ENCODE data around the gene MESP2.

MESP2 gene, protein sequence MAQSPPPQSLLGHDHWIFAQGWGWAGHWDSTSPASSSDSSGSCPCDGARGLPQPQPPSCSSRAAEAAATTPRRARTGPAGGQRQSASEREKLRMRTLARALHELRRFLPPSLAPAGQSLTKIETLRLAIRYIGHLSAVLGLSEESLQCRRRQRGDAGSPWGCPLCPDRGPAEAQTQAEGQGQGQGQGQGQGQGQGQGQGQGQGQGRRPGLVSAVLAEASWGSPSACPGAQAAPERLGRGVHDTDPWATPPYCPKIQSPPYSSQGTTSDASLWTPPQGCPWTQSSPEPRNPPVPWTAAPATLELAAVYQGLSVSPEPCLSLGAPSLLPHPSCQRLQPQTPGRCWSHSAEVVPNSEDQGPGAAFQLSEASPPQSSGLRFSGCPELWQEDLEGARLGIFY

DNA sequence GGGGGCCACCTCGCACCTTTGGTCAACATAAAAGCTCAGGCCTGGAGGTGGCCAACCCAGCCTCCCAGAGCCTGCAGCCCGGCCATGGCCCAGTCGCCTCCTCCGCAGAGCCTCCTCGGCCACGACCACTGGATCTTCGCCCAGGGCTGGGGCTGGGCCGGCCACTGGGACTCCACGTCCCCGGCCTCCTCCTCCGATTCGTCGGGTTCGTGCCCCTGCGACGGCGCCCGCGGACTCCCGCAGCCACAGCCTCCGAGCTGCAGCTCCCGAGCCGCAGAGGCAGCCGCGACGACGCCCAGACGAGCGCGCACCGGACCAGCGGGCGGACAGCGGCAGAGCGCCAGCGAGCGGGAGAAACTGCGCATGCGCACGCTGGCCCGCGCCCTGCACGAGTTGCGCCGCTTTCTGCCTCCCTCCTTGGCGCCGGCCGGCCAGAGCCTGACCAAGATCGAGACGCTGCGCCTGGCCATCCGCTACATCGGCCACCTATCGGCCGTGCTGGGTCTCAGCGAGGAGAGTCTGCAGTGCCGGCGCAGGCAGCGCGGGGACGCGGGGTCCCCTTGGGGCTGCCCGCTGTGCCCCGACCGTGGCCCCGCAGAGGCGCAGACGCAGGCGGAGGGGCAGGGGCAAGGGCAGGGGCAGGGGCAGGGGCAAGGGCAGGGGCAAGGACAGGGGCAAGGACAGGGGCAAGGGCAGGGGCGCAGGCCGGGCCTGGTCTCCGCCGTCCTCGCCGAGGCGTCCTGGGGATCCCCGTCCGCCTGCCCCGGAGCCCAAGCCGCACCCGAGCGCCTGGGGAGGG lies at the start of gene MESP2:
Gene MESP2, plus strand, starts transcription at position 59 of the 799 bp plus-strand sequence. Its CDS starts 26 bp downstream, at position 85.
- Histone ChIP-seq H3K9me3 (ENCODE audit: control insufficient read depth in 5 of 5, low read length in 5 of 5) (no peaks in the 10 kb centered on the region), H3K36me3 (ENCODE audit: control insufficient read depth in 5 of 5, insufficient read depth in 5 of 5, low read length in 5 of 5) (no peaks in the 10 kb centered on the region), H3K4me1 (ENCODE audit: control insufficient read depth in 5 of 5, insufficient read depth in 5 of 5, low read length in 5 of 5) (peaks cover 2 to 32% (median 21%) of the 10 kb centered on the region in 5 donors), H3K4me3 (ENCODE audit: low read depth in 1 of 5, low read length in 5 of 5) (peak within 1 kb of the TSS in 4 of 5 donors; percentile 48 to 71 (median 57)), H3K9ac (ENCODE audit: low read length in 5 of 5) (peak within 1 kb of the TSS in 2 of 5 donors; percentile 20 to 56), H3K27ac (ENCODE audit: low read depth, low read length) (no peak within 1 kb of the TSS), H3K27me3 (ENCODE audit: control insufficient read depth in 5 of 5, insufficient read depth in 4 of 5, low read length in 5 of 5) (peaks cover 0 to 5% (median 0%) of the 10 kb centered on the region in 5 donors)

DNA sequence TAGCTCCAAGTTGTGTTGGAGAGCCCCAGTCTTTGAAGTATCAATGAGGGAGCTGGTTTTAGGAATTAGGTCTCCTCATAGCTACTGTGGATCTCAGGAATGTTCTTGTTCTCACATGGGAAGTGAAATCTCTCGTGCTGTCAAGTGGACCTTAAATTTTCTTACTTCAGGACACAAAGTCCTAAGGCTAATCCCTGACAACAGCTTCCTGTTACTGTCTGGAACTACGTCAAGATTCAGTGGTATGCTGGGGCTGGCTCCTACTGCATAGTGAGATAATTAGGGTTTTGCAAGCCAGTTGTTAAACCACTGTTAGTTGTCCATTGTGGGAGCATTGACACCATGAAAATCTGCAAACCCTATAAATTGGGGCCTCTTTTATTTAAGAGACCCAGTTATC lies 47.9 kb upstream of the MESP2 start:
- H3K36me3 ChIP-seq (ENCODE audit: control insufficient read depth in 5 of 5, insufficient read depth in 5 of 5, low read length in 5 of 5), result no peaks in the 10 kb centered on the region
- H3K27me3 ChIP-seq (ENCODE audit: control insufficient read depth in 5 of 5, insufficient read depth in 4 of 5, low read length in 5 of 5), result no peaks in the 10 kb centered on the region
- no peak overlapping the region for H3K27ac ChIP-seq (ENCODE audit: low read depth, low read length)
- no peak overlapping the region for H3K4me3 ChIP-seq (ENCODE audit: low read depth in 1 of 5, low read length in 5 of 5)
- peaks cover 3 to 28% (median 12%) of the 10 kb centered on the region in 5 donors for H3K4me1 ChIP-seq (ENCODE audit: control insufficient read depth in 5 of 5, insufficient read depth in 5 of 5, low read length in 5 of 5)
- peaks cover 0 to 7% (median 3%) of the 10 kb centered on the region in 5 donors for H3K9me3 ChIP-seq (ENCODE audit: control insufficient read depth in 5 of 5, low read length in 5 of 5)
- no peak overlapping the region for H3K9ac ChIP-seq (ENCODE audit: low read length in 5 of 5)

DNA sequence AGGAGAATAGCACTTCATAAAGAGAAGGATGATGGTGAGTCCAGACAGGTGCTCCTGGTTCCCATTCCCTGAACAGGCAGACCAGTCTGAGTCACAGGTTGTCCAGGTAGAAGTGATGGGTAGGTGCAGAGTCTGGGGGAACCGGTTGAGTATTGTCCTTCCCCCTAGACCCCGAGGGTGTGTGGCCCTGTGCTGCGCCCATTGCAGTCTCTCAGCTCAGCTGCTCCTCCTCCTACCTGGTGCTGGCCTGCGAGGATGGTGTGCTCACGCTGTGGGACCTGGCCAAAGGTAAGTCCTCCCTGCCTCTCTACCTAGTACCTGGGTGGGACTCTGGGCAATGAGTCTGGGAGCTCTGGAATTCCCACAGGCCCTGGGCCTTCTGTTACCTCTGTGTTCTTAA lies 44.9 kb upstream of the MESP2 start:
- Histone ChIP-seq H3K36me3 (ENCODE audit: control insufficient read depth in 5 of 5, insufficient read depth in 5 of 5, low read length in 5 of 5) (no peaks in the 10 kb centered on the region), H3K9me3 (ENCODE audit: control insufficient read depth in 5 of 5, low read length in 5 of 5) (no peaks in the 10 kb centered on the region)

DNA sequence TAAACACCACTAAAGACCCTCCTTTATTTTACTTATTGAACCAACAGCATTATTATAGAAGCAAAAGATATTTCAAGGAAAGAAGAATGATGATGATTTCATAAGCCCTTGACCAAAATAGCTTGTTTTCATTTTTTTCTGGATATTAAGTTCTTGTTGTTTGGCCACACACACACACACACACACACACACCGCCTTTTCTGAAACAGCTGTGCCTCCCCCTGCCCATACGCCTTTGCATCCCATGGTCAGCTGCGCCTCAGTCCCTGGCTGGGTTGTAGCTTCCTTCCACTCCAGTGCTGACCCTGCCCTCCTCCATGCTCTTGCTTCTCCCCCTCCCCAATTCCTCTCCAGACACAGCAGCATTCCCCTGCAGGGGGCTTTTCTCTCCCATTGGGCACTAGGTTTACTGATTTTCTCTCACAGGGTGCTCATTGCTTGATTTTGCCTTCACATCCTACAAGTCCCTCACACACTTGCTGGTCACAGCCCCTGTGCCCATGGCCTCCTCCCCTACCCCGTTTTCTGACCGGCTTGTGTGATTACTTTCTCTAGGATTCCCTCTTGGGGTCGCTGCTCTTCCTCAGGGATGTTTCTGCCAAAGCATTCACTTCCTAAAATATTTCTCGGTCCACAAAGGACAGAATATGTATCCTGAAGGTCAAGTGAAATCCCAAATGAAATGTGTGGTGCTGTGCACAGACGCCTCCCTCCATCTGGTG lies 43.5 kb upstream of the MESP2 start:
- Histone ChIP-seq H3K4me3 (ENCODE audit: low read depth in 1 of 5, low read length in 5 of 5) (peak overlapping the region in 1 of 5 donors; percentile 17), H3K27ac (ENCODE audit: low read depth, low read length) (no peak overlapping the region), H3K9ac (ENCODE audit: low read length in 5 of 5) (no peak overlapping the region), H3K4me1 (ENCODE audit: control insufficient read depth in 5 of 5, insufficient read depth in 5 of 5, low read length in 5 of 5) (peaks cover 3 to 34% (median 18%) of the 10 kb centered on the region in 5 donors), H3K27me3 (ENCODE audit: control insufficient read depth in 5 of 5, insufficient read depth in 4 of 5, low read length in 5 of 5) (no peaks in the 10 kb centered on the region), H3K36me3 (ENCODE audit: control insufficient read depth in 5 of 5, insufficient read depth in 5 of 5, low read length in 5 of 5) (no peaks in the 10 kb centered on the region), H3K9me3 (ENCODE audit: control insufficient read depth in 5 of 5, low read length in 5 of 5) (no peaks in the 10 kb centered on the region)

More for the DNA sequence above, 44.9 kb upstream of the MESP2 start:
- Histone ChIP-seq H3K27me3 (ENCODE audit: control insufficient read depth in 5 of 5, insufficient read depth in 4 of 5, low read length in 5 of 5) (no peaks in the 10 kb centered on the region), H3K9ac (ENCODE audit: low read length in 5 of 5) (no peak overlapping the region), H3K4me3 (ENCODE audit: low read depth in 1 of 5, low read length in 5 of 5) (no peak overlapping the region), H3K27ac (ENCODE audit: low read depth, low read length) (no peak overlapping the region), H3K4me1 (ENCODE audit: control insufficient read depth in 5 of 5, insufficient read depth in 5 of 5, low read length in 5 of 5) (peaks cover 3 to 30% (median 14%) of the 10 kb centered on the region in 5 donors)

DNA sequence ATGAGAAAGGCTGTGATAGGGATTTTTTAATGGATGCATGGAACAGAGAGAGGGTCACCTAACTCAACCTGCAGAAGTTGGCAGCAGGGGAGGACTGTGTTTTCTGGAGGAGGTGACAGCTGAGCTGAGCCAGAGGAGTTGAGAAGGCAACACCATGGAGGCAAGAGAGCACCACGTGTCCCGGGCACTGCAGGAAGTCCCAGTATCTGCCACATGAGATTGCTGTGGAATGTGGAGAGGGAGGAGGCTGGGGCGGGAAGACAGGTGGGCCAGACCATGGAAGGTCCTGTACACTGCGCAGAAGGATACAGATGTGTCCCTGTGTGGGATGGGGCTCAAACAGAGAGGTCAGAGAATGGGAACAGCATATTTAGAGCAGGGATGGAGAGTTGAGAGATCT lies 40.4 kb upstream of the MESP2 start:
- Histone ChIP-seq H3K27ac (ENCODE audit: low read depth, low read length) (no peak overlapping the region), H3K4me3 (ENCODE audit: low read depth in 1 of 5, low read length in 5 of 5) (no peak overlapping the region), H3K9me3 (ENCODE audit: control insufficient read depth in 5 of 5, low read length in 5 of 5) (no peaks in the 10 kb centered on the region), H3K4me1 (ENCODE audit: control insufficient read depth in 5 of 5, insufficient read depth in 5 of 5, low read length in 5 of 5) (peaks cover 0 to 28% (median 12%) of the 10 kb centered on the region in 5 donors), H3K27me3 (ENCODE audit: control insufficient read depth in 5 of 5, insufficient read depth in 4 of 5, low read length in 5 of 5) (no peaks in the 10 kb centered on the region), H3K9ac (ENCODE audit: low read length in 5 of 5) (no peak overlapping the region), H3K36me3 (ENCODE audit: control insufficient read depth in 5 of 5, insufficient read depth in 5 of 5, low read length in 5 of 5) (no peaks in the 10 kb centered on the region)

DNA sequence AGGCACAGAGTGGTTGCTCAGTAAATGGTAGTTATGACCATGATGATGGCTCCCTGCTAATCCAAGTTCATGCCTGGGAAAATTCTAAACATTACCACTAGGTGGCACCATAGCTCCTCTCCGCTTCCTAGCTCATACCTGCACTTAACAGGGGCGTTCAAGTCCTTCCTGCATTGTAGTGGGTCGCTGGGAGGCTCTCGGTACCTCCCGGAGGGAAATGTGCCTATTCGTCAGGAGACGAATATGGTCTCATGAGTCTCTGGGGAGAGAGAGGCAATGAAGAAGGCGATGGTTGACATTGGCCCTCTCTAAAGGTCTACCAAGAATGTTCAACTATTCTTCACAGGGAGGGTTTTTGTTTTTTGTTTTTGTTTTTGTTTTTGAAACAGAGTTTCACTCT lies 36.0 kb upstream of the MESP2 start:
- peaks cover 0 to 18% (median 6%) of the 10 kb centered on the region in 5 donors for H3K4me1 ChIP-seq (ENCODE audit: control insufficient read depth in 5 of 5, insufficient read depth in 5 of 5, low read length in 5 of 5)
- no peak overlapping the region for H3K9ac ChIP-seq (ENCODE audit: low read length in 5 of 5)
- peaks cover 0 to 4% (median 0%) of the 10 kb centered on the region in 5 donors for H3K36me3 ChIP-seq (ENCODE audit: control insufficient read depth in 5 of 5, insufficient read depth in 5 of 5, low read length in 5 of 5)
- H3K9me3 ChIP-seq (ENCODE audit: control insufficient read depth in 5 of 5, low read length in 5 of 5), result no peaks in the 10 kb centered on the region
- H3K27me3 ChIP-seq (ENCODE audit: control insufficient read depth in 5 of 5, insufficient read depth in 4 of 5, low read length in 5 of 5), result peaks cover 0 to 5% (median 0%) of the 10 kb centered on the region in 5 donors
- H3K27ac ChIP-seq (ENCODE audit: low read depth, low read length), result no peak overlapping the region
- H3K4me3 ChIP-seq (ENCODE audit: low read depth in 1 of 5, low read length in 5 of 5), result no peak overlapping the region

DNA sequence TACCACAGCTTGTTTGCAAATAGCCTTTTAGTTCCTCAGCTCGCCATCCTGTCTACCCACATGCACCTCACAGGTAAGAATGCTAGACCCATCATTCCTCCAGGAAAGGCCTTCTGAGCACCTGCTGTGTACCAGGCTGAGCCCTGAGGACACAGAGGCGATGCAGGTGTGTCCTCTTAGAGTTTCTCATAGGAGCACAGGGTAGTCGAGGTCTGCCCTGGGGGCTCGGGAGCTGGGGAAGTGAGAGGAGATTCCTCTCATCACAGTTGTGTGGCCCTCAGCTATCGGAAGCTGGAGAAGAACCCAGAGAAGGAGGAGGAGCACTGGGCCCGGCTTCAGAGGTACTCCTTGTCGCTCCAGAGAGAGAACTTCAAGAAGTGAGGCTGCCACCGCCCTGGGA lies 33.1 kb upstream of the MESP2 start:
- no peak overlapping the region for H3K9ac ChIP-seq (ENCODE audit: low read length in 5 of 5)
- H3K27me3 ChIP-seq (ENCODE audit: control insufficient read depth in 5 of 5, insufficient read depth in 4 of 5, low read length in 5 of 5), result peaks cover 0 to 6% (median 0%) of the 10 kb centered on the region in 5 donors
- no peaks in the 10 kb centered on the region for H3K9me3 ChIP-seq (ENCODE audit: control insufficient read depth in 5 of 5, low read length in 5 of 5)
- H3K4me3 ChIP-seq (ENCODE audit: low read depth in 1 of 5, low read length in 5 of 5), result no peak overlapping the region
- H3K36me3 ChIP-seq (ENCODE audit: control insufficient read depth in 5 of 5, insufficient read depth in 5 of 5, low read length in 5 of 5), result peaks cover 0 to 4% (median 0%) of the 10 kb centered on the region in 5 donors
- H3K4me1 ChIP-seq (ENCODE audit: control insufficient read depth in 5 of 5, insufficient read depth in 5 of 5, low read length in 5 of 5), result peaks cover 2 to 24% (median 15%) of the 10 kb centered on the region in 5 donors
- no peak overlapping the region for H3K27ac ChIP-seq (ENCODE audit: low read depth, low read length)

DNA sequence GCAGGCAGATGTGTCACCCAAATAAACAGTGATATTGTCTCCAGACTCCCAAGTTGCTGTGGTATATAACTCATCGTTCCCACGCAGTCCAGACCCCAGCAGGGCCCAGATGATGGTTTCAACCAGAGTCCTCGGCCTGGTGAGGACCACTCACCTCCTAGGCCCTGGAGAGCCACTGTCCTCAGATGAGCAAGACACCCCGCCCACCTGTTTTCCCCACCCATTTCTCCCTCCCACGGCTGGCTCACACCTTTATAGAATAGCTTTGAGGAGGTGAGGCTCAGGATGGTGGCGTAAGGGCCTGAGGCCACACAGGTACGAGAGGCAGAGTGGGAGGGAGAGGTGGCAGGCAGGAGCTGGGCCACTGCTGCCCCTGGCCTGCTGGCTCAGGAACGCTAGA lies 32.5 kb upstream of the MESP2 start:
- Histone ChIP-seq H3K4me1 (ENCODE audit: control insufficient read depth in 5 of 5, insufficient read depth in 5 of 5, low read length in 5 of 5) (peaks cover 2 to 30% (median 21%) of the 10 kb centered on the region in 5 donors), H3K4me3 (ENCODE audit: low read depth in 1 of 5, low read length in 5 of 5) (no peak overlapping the region), H3K27ac (ENCODE audit: low read depth, low read length) (no peak overlapping the region), H3K9ac (ENCODE audit: low read length in 5 of 5) (no peak overlapping the region), H3K36me3 (ENCODE audit: control insufficient read depth in 5 of 5, insufficient read depth in 5 of 5, low read length in 5 of 5) (peaks cover 0 to 4% (median 0%) of the 10 kb centered on the region in 5 donors), H3K9me3 (ENCODE audit: control insufficient read depth in 5 of 5, low read length in 5 of 5) (no peaks in the 10 kb centered on the region), H3K27me3 (ENCODE audit: control insufficient read depth in 5 of 5, insufficient read depth in 4 of 5, low read length in 5 of 5) (peaks cover 0 to 6% (median 0%) of the 10 kb centered on the region in 5 donors)

DNA sequence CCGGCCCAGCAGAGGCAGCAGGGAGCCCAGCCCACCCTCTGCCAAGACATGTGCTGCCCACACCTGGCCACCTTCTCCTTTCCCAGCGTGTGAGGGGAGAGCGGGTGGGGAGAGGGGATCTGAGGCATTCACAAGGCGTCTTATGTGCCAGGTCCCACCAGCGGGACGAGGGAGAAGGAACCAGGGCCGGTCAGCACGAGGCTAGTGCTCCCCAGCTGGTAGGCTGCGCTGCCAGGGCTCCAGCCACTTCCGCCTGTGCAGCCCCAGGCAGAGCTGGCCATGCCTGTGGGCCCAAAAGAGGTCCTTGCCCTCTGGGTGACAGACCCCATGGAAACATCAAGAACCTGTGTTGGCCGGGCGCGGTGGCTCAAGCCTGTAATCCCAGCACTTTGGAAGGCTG lies 31.0 kb upstream of the MESP2 start:
- H3K4me1 ChIP-seq (ENCODE audit: control insufficient read depth in 5 of 5, insufficient read depth in 5 of 5, low read length in 5 of 5), result peaks cover under 1 to 40% (median 35%) of the 10 kb centered on the region in 5 donors
- no peak overlapping the region for H3K27ac ChIP-seq (ENCODE audit: low read depth, low read length)
- no peak overlapping the region for H3K4me3 ChIP-seq (ENCODE audit: low read depth in 1 of 5, low read length in 5 of 5)
- H3K9me3 ChIP-seq (ENCODE audit: control insufficient read depth in 5 of 5, low read length in 5 of 5), result no peaks in the 10 kb centered on the region
- no peak overlapping the region for H3K9ac ChIP-seq (ENCODE audit: low read length in 5 of 5)
- H3K36me3 ChIP-seq (ENCODE audit: control insufficient read depth in 5 of 5, insufficient read depth in 5 of 5, low read length in 5 of 5), result peaks cover 0 to 4% (median 0%) of the 10 kb centered on the region in 5 donors
- H3K27me3 ChIP-seq (ENCODE audit: control insufficient read depth in 5 of 5, insufficient read depth in 4 of 5, low read length in 5 of 5), result peaks cover 0 to 11% (median 3%) of the 10 kb centered on the region in 5 donors
